HepG2 (cell line): Measurements from ENCODE around the gene NALCN.

ENCODE experiments used
- ATF3 ChIP-seq: sonication (generic); formaldehyde crosslinking; IDR thresholded peaks from 2 replicates; pipeline ENCODE4 v1.4.0; 2020; ENCODE audit warnings: missing genetic modification reagents
- EZH2 ChIP-seq: conservative IDR thresholded peaks from 2 replicates; pipeline ENCODE4 v1.6.1; 2012; ENCODE audit warnings: mild to moderate bottlenecking, low read depth, low read length, moderate library complexity
- HNRNPLL ChIP-seq: fragments of 200-400 bp; formaldehyde crosslinking; IDR thresholded peaks from 2 replicates; pipeline ENCODE4 v1.6.1; 2017; ENCODE audit warnings: mild to moderate bottlenecking, low read depth, low read length; ENCODE audit not compliant: poor library complexity, severe bottlenecking
- MYPOP ChIP-seq: sonication (generic); formaldehyde crosslinking; IDR thresholded peaks from 2 replicates; pipeline ENCODE4 v1.8.1; 2023; ENCODE audit warnings: mild to moderate bottlenecking, moderate library complexity, missing genetic modification reagents
- NKX3-1 ChIP-seq: sonication (generic); formaldehyde crosslinking; IDR thresholded peaks from 2 replicates; pipeline ENCODE4 v1.5.0; 2020; ENCODE audit warnings: missing genetic modification reagents
- NR1H2 ChIP-seq: sonication (generic); formaldehyde crosslinking; IDR thresholded peaks from 2 replicates; pipeline ENCODE4 v1.8.1; 2022; ENCODE audit warnings: low read depth, missing genetic modification reagents, borderline replicate concordance
- POLR2AphosphoS5 ChIP-seq: IDR thresholded peaks from 2 replicates; pipeline ENCODE4 v1.6.1; 2012; ENCODE audit warnings: low read depth, low read length
- RCOR2 ChIP-seq: IDR thresholded peaks from 2 replicates; pipeline ENCODE4 v1.6.1; 2016; ENCODE audit warnings: missing biosample characterization, missing genetic modification reagents
- USF2 ChIP-seq, 2 experiments: sonication (generic) in 1 of 2; formaldehyde crosslinking in 1 of 2; IDR thresholded peaks; 2 replicates each; pipeline versions ENCODE4 v1.5.1 to v1.6.1; 2011 to 2020; ENCODE audit warnings: borderline replicate concordance in 1 of 2, low read depth in 1 of 2, low read length in 1 of 2, mild to moderate bottlenecking in 1 of 2, missing genetic modification reagents in 1 of 2, moderate library complexity in 1 of 2
- ZNF274 ChIP-seq: sonication (generic); formaldehyde crosslinking; IDR thresholded peaks from 2 replicates; pipeline ENCODE4 v1.5.1; 2020; ENCODE audit warnings: mild to moderate bottlenecking, missing genetic modification reagents
- ZNF670 ChIP-seq: sonication (generic); formaldehyde crosslinking; IDR thresholded peaks from 2 replicates; pipeline ENCODE4 v1.8.0; 2022; ENCODE audit warnings: mild to moderate bottlenecking, missing genetic modification reagents, borderline replicate concordance
- TF ChIP-seq, protein P1 (sequence below): sonication (generic); formaldehyde crosslinking; IDR thresholded peaks from 2 replicates; pipeline ENCODE4 v1.5.0; 2020; ENCODE audit warnings: mild to moderate bottlenecking, missing genetic modification reagents, moderate library complexity

DNA sequence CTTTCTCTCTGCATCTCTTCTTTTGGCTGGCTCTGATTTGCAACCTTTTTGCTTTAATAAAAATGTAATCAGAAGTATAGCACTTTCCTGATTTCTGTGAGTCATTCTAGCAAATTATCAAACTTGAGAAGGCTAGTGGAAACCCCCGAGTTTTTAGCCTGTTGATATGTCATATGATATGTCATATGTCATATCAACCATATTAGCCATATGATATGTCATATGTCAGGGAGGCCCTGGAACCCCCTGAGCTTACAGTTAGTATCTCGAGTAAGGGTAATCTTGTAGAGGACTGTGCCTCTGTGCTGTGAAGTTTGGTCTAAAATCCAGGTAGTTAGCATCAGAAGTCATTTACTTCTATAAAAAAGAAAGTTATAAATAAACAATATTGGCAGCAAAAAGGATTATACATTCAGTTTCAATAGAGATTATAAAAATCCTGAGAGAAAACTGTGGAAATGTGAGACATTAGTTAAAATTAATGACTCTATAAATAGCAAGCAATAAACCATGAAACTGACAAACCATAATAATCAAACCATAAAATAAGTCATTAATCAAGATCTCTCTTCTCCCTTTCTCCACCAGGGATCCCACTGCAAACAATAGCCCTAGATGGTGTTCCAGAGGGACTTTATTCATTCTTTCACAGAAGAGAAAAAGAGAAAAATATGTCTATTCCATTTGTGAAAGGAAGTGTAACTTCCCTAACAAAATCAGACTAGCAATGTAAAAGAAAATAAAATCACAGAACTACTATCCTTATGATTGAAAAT, 167.4 kb downstream of the NALCN start:
- TF ChIP-seq ZNF670 (CRISPR knock-in tag) (no peak), EZH2 (no peak), ZNF274 (no peak), NKX3-1 (no peak), POLR2AphosphoS5 (no peak), HNRNPLL (no peak), RCOR2 (no peak), USF2 (IDR thresholded peaks at IDR 0.05; ENCODE audit: low read depth, low read length) (no peak), USF2 (CRISPR knock-in tag; IDR thresholded peaks at IDR 0.05; ENCODE audit: borderline replicate concordance) (no peak), NR1H2 (CRISPR knock-in tag) (no peak), ATF3 (CRISPR knock-in tag) (no peak), MYPOP (CRISPR knock-in tag) (no peak)
- TF ChIP-seq, protein P1, sequence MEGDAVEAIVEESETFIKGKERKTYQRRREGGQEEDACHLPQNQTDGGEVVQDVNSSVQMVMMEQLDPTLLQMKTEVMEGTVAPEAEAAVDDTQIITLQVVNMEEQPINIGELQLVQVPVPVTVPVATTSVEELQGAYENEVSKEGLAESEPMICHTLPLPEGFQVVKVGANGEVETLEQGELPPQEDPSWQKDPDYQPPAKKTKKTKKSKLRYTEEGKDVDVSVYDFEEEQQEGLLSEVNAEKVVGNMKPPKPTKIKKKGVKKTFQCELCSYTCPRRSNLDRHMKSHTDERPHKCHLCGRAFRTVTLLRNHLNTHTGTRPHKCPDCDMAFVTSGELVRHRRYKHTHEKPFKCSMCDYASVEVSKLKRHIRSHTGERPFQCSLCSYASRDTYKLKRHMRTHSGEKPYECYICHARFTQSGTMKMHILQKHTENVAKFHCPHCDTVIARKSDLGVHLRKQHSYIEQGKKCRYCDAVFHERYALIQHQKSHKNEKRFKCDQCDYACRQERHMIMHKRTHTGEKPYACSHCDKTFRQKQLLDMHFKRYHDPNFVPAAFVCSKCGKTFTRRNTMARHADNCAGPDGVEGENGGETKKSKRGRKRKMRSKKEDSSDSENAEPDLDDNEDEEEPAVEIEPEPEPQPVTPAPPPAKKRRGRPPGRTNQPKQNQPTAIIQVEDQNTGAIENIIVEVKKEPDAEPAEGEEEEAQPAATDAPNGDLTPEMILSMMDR (CRISPR knock-in tag), result no peak
